PC-9 (cell line): ENCODE results near the gene ADSL.

ENCODE experiments used
- CTCF ChIP-seq: fragments of 200-600 bp; sonication (generic); conservative IDR thresholded peaks from 2 replicates; pipeline ENCODE4 v1.6.1; 2017; ENCODE audit warnings: mixed run types, antibody characterized with exemption, mild to moderate bottlenecking, moderate library complexity
- EZH2 ChIP-seq: fragments of 200-600 bp; sonication (generic); IDR thresholded peaks from 2 replicates; pipeline ENCODE4 v1.8.0; 2017; ENCODE audit warnings: antibody characterized with exemption, low read depth

GRCh38 chr22:40407021-40407761, 60.9 kb downstream of the ADSL start:
- TF ChIP-seq CTCF (no peak), EZH2 (no peak)
